Measurements from ENCODE around the gene CHPT1.

CHPT1 gene

GRCh38 chr12:101664992-101665391 is 32.4 kb upstream of the CHPT1 start:
- H3K27ac ChIP-seq (ENCODE audit: low read depth, low read length, poor library complexity, severe bottlenecking): no peak overlapping the region
- no peak overlapping the region for H3K4me2 ChIP-seq (ENCODE audit: low read length)
- H3K9me2 ChIP-seq (ENCODE audit: low read depth, low read length): no peaks in the 10 kb centered on the region
- no peaks in the 10 kb centered on the region for H3K27me3 ChIP-seq (ENCODE audit: insufficient read depth, low read length)
- H2AFZ ChIP-seq (ENCODE audit: low read length): no peak overlapping the region
- H3K9me3 ChIP-seq (ENCODE audit: low read length): no peaks in the 10 kb centered on the region
- H3K4me1 ChIP-seq (ENCODE audit: insufficient read depth, low read length, severe bottlenecking): peaks cover 39% of the 10 kb centered on the region
- no peak for TF ChIP-seq EZH2 (IDR thresholded peaks at IDR 0.05; ENCODE audit: borderline replicate concordance, low read length)
- no peak for TF ChIP-seq CTCF (IDR thresholded peaks at IDR 0.05; ENCODE audit: low read length)
- H3K4me3 ChIP-seq (ENCODE audit: low read depth, low read length, poor library complexity, severe bottlenecking): no peak overlapping the region
- no peaks in the 10 kb centered on the region for H3F3A ChIP-seq (ENCODE audit: insufficient read depth, low read length)
- no peaks in the 10 kb centered on the region for H3K36me3 ChIP-seq (ENCODE audit: insufficient read depth, low read length)
- H4K20me1 ChIP-seq (ENCODE audit: insufficient read depth, low read length): no peaks in the 10 kb centered on the region
- H3K9ac ChIP-seq (ENCODE audit: low read length): no peak overlapping the region
- H3K79me2 ChIP-seq (ENCODE audit: insufficient read depth, low read length): no peaks in the 10 kb centered on the region

GRCh38 chr12:101666052-101666728 is 31.2 kb upstream of the CHPT1 start:
- Histone ChIP-seq H3K36me3 (ENCODE audit: insufficient read depth, low read length) (no peaks in the 10 kb centered on the region), H3K79me2 (ENCODE audit: insufficient read depth, low read length) (no peaks in the 10 kb centered on the region), H3K9me2 (ENCODE audit: low read depth, low read length) (no peaks in the 10 kb centered on the region), H3K27me3 (ENCODE audit: insufficient read depth, low read length) (no peaks in the 10 kb centered on the region), H4K20me1 (ENCODE audit: insufficient read depth, low read length) (no peaks in the 10 kb centered on the region), H3K27ac (ENCODE audit: low read depth, low read length, poor library complexity, severe bottlenecking) (no peak overlapping the region), H3F3A (ENCODE audit: insufficient read depth, low read length) (no peaks in the 10 kb centered on the region), H2AFZ (ENCODE audit: low read length) (no peak overlapping the region), H3K9ac (ENCODE audit: low read length) (no peak overlapping the region), H3K9me3 (ENCODE audit: low read length) (no peaks in the 10 kb centered on the region), H3K4me3 (ENCODE audit: low read depth, low read length, poor library complexity, severe bottlenecking) (no peak overlapping the region), H3K4me2 (ENCODE audit: low read length) (peak overlapping the region; percentile 11; the same call in 1 of the 2 replicates), H3K4me1 (ENCODE audit: insufficient read depth, low read length, severe bottlenecking) (peaks cover 51% of the 10 kb centered on the region)
- TF ChIP-seq EZH2 (IDR thresholded peaks at IDR 0.05; ENCODE audit: borderline replicate concordance, low read length): no peak
- no peak for TF ChIP-seq CTCF (IDR thresholded peaks at IDR 0.05; ENCODE audit: low read length)

GRCh38 chr12:101667591-101667990 is 29.8 kb upstream of the CHPT1 start:
- H3K9me2 ChIP-seq (ENCODE audit: low read depth, low read length): no peaks in the 10 kb centered on the region
- H3K4me2 ChIP-seq (ENCODE audit: low read length): no peak overlapping the region; the same call in 1 of the 2 replicates
- H3K27ac ChIP-seq (ENCODE audit: low read depth, low read length, poor library complexity, severe bottlenecking): no peak overlapping the region
- no peaks in the 10 kb centered on the region for H3K36me3 ChIP-seq (ENCODE audit: insufficient read depth, low read length)
- no peaks in the 10 kb centered on the region for H3K9me3 ChIP-seq (ENCODE audit: low read length)
- TF ChIP-seq CTCF (IDR thresholded peaks at IDR 0.05; ENCODE audit: low read length): no peak
- no peak for TF ChIP-seq EZH2 (IDR thresholded peaks at IDR 0.05; ENCODE audit: borderline replicate concordance, low read length)
- H3K27me3 ChIP-seq (ENCODE audit: insufficient read depth, low read length): no peaks in the 10 kb centered on the region
- no peak overlapping the region for H3K9ac ChIP-seq (ENCODE audit: low read length)
- no peak overlapping the region for H2AFZ ChIP-seq (ENCODE audit: low read length)
- no peaks in the 10 kb centered on the region for H4K20me1 ChIP-seq (ENCODE audit: insufficient read depth, low read length)
- no peaks in the 10 kb centered on the region for H3K79me2 ChIP-seq (ENCODE audit: insufficient read depth, low read length)
- H3K4me1 ChIP-seq (ENCODE audit: insufficient read depth, low read length, severe bottlenecking): peaks cover 62% of the 10 kb centered on the region
- H3K4me3 ChIP-seq (ENCODE audit: low read depth, low read length, poor library complexity, severe bottlenecking): no peak overlapping the region
- H3F3A ChIP-seq (ENCODE audit: insufficient read depth, low read length): no peaks in the 10 kb centered on the region

All from OCI-LY1 (cell line).